Natural killer cell (primary cell): Measurements from ENCODE around the gene DDX24. TPM values are rescaled to one million over a fixed set of nuclear protein-coding genes. Genes with fewer than 3 reads are reported as not detected.

ENCODE experiments used
- ATAC-seq, 3 donors: fragments of 150-1000 bp in 2 of 3; fragments of 200-7000 bp in 1 of 3; cut with Tn5 transposase; 1 replicate in 1 of 3; 2 replicates in 2 of 3; pipeline ENCODE4 v1.10.0; 2021; ENCODE audit warnings: mild to moderate bottlenecking in 2 of 3, moderate library complexity in 2 of 3
- DNase-seq, 2 donors: peaks; one replicate each; pipeline versions ENCODE4 v3.0.0 to v3.0.0-alpha.2; 2013 to 2021; ENCODE audit warnings: mixed read lengths in 1 of 2
- H3K27ac ChIP-seq: one replicate; pipeline ENCODE4 v1.5.1; 2013; ENCODE audit warnings: mild to moderate bottlenecking, low read length
- H3K27me3 ChIP-seq: one replicate; pipeline ENCODE4 v1.6.1; 2013; ENCODE audit warnings: low read length; ENCODE audit not compliant: control insufficient read depth, insufficient read depth
- H3K36me3 ChIP-seq: one replicate; pipeline ENCODE4 v1.6.1; 2013; ENCODE audit warnings: low read length; ENCODE audit not compliant: control insufficient read depth, insufficient read depth
- H3K4me1 ChIP-seq: one replicate; pipeline ENCODE4 v1.6.1; 2013; ENCODE audit warnings: low read length; ENCODE audit not compliant: control insufficient read depth, insufficient read depth
- H3K4me3 ChIP-seq: one replicate; pipeline ENCODE4 v1.5.1; 2013; ENCODE audit warnings: low read length
- H3K9me3 ChIP-seq: one replicate; pipeline ENCODE4 v1.6.1; 2013; ENCODE audit warnings: low read length; ENCODE audit not compliant: control insufficient read depth, insufficient read depth
- H3K27ac Mint-ChIP-seq, 2 donors: one replicate each; pipeline ENCODE4 v1.8.0; 2022; ENCODE audit warnings: mild to moderate bottlenecking in 2 of 2, mixed read lengths in 2 of 2, moderate library complexity in 1 of 2
- H3K27me3 Mint-ChIP-seq, 2 donors: one replicate each; pipeline ENCODE4 v1.8.0; 2022; ENCODE audit warnings: low read depth in 2 of 2, mixed read lengths in 2 of 2
- H3K36me3 Mint-ChIP-seq: one replicate; pipeline ENCODE4 v1.8.0; 2022; ENCODE audit warnings: mixed read lengths
- H3K4me1 Mint-ChIP-seq, 2 donors: one replicate each; pipeline ENCODE4 v1.8.0; 2022; ENCODE audit warnings: mixed read lengths in 2 of 2
- H3K4me3 Mint-ChIP-seq: one replicate; pipeline ENCODE4 v1.8.0; 2022; ENCODE audit warnings: mild to moderate bottlenecking, moderate library complexity, mixed read lengths
- H3K9me3 Mint-ChIP-seq, 2 donors: one replicate each; pipeline ENCODE4 v1.8.0; 2022; ENCODE audit warnings: mixed read lengths in 2 of 2
- WGBS: methylation state at CpG from one replicate; pipeline ENCODE4 v1.1.7; 2013; ENCODE audit warnings: missing lambda C conversion rate; ENCODE audit not compliant: insufficient coverage; 5-methylcytosine and 5-hydroxymethylcytosine counted together
- intact Hi-C: fragments of 100-400 bp; cut with micrococcal nuclease; formaldehyde crosslinking; loops from one replicate; pipeline ENCODE4 v1.14.2; 2022
- total RNA-seq, 4 donors: library from RNA; stranded (reverse); fragments of 120-200 nt in 1 of 4; gene quantifications; one replicate each; pipeline versions ENCODE4 v1.2.3 to v1.2.4, GENCODE V29; 2013 to 2022
- TF ChIP-seq, protein P1 (sequence below): fragments of 200-600 bp; IDR thresholded peaks from one replicate; pipeline ENCODE4 v1.8.0; 2022; ENCODE audit warnings: antibody characterized with exemption

The DDX24 gene
- total RNA-seq, 3 donors from 2014 or later (not counting 1 experiment from before 2014, with no cell fraction given), result 250 to 357 (median 296) TPM

DNA sequence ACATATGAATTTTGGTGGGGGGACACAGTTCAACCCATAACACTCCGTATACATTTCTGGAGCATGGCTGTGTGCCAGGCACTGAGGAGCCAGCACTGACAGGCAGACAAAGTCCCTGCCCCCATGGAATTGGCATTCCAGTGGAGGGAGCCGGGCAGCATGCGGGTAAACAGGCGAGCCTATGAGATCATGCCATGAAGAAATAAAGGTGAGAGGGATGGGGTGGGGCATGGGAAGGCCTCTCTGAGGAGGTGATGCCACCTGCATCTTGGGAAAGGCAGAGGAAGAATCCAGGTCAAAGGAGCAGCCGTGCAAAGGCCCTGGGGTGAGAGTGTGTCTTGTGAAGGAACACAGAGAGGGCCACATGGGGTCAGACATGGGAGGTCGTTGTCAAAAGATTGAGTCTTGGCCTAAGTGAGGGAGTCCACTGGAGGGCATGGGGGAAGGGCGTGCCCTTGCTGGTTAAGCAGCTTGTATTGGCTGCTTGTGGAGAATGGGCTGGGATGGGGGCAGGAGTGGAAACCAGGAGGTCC lies 51.3 kb downstream of the DDX24 start:
- H3K4me3 Mint-ChIP-seq, result no peak overlapping the region
- Histone ChIP-seq H3K9me3 (no peaks in the 10 kb centered on the region), H3K27ac (no peak overlapping the region), H3K4me1 (peaks cover 12% of the 10 kb centered on the region), H3K36me3 (no peaks in the 10 kb centered on the region), H3K4me3 (no peak overlapping the region), H3K27me3 (no peaks in the 10 kb centered on the region)
- TF ChIP-seq, protein P1, sequence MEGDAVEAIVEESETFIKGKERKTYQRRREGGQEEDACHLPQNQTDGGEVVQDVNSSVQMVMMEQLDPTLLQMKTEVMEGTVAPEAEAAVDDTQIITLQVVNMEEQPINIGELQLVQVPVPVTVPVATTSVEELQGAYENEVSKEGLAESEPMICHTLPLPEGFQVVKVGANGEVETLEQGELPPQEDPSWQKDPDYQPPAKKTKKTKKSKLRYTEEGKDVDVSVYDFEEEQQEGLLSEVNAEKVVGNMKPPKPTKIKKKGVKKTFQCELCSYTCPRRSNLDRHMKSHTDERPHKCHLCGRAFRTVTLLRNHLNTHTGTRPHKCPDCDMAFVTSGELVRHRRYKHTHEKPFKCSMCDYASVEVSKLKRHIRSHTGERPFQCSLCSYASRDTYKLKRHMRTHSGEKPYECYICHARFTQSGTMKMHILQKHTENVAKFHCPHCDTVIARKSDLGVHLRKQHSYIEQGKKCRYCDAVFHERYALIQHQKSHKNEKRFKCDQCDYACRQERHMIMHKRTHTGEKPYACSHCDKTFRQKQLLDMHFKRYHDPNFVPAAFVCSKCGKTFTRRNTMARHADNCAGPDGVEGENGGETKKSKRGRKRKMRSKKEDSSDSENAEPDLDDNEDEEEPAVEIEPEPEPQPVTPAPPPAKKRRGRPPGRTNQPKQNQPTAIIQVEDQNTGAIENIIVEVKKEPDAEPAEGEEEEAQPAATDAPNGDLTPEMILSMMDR, result no peak
- peaks cover 0 to 14% of the 10 kb centered on the region in 2 donors for H3K27me3 Mint-ChIP-seq
- ATAC-seq (no peak), DNase-seq (no peak)
- intact Hi-C loops, result no loop called here
- H3K4me1 Mint-ChIP-seq, result peaks cover 6 to 9% of the 10 kb centered on the region in 2 donors
- H3K27ac Mint-ChIP-seq, result no peak overlapping the region
- WGBS, result 92% methylated on average over 7 of the region's 7 CpGs
- no peaks in the 10 kb centered on the region for H3K36me3 Mint-ChIP-seq
- no peaks in the 10 kb centered on the region for H3K9me3 Mint-ChIP-seq

DNA sequence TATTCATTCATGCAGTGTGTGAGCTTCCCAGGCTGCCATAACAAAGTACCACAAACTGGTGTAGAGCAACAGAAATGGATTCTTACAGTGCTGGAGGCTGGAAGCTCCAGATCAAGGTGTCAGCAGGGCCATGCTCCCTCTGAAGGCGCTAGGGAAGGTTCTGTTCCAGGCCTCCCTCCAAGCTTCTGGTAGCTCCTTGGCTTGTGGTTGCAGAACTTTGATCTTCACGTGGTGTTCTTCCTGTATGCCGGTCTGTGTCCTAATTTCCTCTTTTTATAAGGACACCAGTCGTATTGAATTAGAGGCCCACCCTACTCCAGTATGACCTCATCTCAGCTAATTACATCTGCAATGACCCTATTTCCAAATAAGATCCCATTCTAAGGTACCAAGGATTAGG lies 51.7 kb downstream of the DDX24 start:
- DNase-seq, result no peak
- peaks cover 12% of the 10 kb centered on the region for H3K4me1 ChIP-seq
- ATAC-seq, result no peak
- intact Hi-C loops, result no loop called here
- H3K4me1 Mint-ChIP-seq, result peaks cover 6 to 9% of the 10 kb centered on the region in 2 donors
- WGBS, result 43% methylated on average over 4 of the region's 4 CpGs
- TF ChIP-seq, protein P1, result no peak
- no peaks in the 10 kb centered on the region for H3K36me3 ChIP-seq
- H3K36me3 Mint-ChIP-seq, result no peaks in the 10 kb centered on the region
- peaks cover 3 to 14% of the 10 kb centered on the region in 2 donors for H3K27me3 Mint-ChIP-seq
- H3K9me3 ChIP-seq, result no peaks in the 10 kb centered on the region
- no peak overlapping the region for H3K27ac ChIP-seq
- no peak overlapping the region for H3K27ac Mint-ChIP-seq
- no peaks in the 10 kb centered on the region for H3K27me3 ChIP-seq
- no peaks in the 10 kb centered on the region for H3K9me3 Mint-ChIP-seq
- no peak overlapping the region for H3K4me3 ChIP-seq
- H3K4me3 Mint-ChIP-seq, result no peak overlapping the region

DNA sequence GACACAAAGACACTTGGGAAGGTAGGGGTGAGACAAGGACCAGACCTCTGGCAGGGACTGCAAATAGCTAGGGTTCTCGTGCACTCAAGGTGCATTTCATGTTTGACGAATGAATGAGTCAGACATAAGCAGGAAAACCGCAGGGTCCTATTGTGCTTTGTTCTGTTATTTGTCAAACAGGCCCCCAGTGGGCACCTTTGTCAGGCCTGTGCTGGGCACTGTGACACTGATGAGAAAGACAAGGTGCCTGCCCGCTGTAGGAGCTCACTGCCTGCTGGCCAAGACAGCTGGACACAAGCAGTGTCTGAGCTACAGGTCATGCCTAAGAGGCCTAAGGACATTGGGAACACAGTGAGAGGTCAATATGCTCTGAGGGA lies 52.6 kb downstream of the DDX24 start:
- intact Hi-C loops, result loop anchor here (1.0 kb wide), 1 partner anchor 101 kb away; the partner anchor contains the start of gene IFI27L2
- Mint-ChIP-seq H3K36me3 (no peaks in the 10 kb centered on the region), H3K9me3 (no peaks in the 10 kb centered on the region), H3K4me1 (peaks cover 6 to 9% of the 10 kb centered on the region in 2 donors), H3K27me3 (peaks cover 12 to 14% of the 10 kb centered on the region in 2 donors), H3K4me3 (peak overlapping the region; percentile 70), H3K27ac (no peak overlapping the region)
- Histone ChIP-seq H3K36me3 (no peaks in the 10 kb centered on the region), H3K4me3 (no peak overlapping the region), H3K27me3 (no peaks in the 10 kb centered on the region), H3K9me3 (no peaks in the 10 kb centered on the region), H3K4me1 (peaks cover 12% of the 10 kb centered on the region), H3K27ac (no peak overlapping the region)
- ATAC-seq (no peak), DNase-seq (no peak)
- 63% methylated on average over 4 of the region's 4 CpGs for WGBS
- TF ChIP-seq, protein P1, result no peak
